H1 (cell line): ENCODE results near the gene CRHR2. TPM values are rescaled to one million over a fixed set of nuclear protein-coding genes. Genes with fewer than 3 reads are reported as not detected.

Experiments
- CTCF ChIA-PET: fragments of 300-600 bp; sonication (Branson Sonifier 250); formaldehyde crosslinking; loops from one replicate; lab custom pipeline; 2021; ENCODE audit not compliant: partially characterized antibody; lab: Charles Lee
- POLR2A ChIA-PET: fragments of 300-600 bp; sonication (Branson Sonifier 250); formaldehyde crosslinking; loops from one replicate; lab custom pipeline; 2021; ENCODE audit warnings: inconsistent platforms; ENCODE audit not compliant: partially characterized antibody; lab: Charles Lee
- DNase-seq, 2 experiments: peaks; one replicate each; pipeline versions ENCODE4 v3.0.0 to v3.0.0-alpha.2; 2010 to 2022; ENCODE audit warnings: low spot score in 2 of 2, low read depth in 1 of 2, mixed read lengths in 1 of 2
- FAIRE-seq: peaks from 2 replicates; lab custom pipeline; 2011; peaks lifted over from hg19 to GRCh38; lab: Jason Lieb, UNC
- H2AFZ ChIP-seq: 2 replicates; pipeline ENCODE4 v1.8.1; 2012; ENCODE audit warnings: low read length, inconsistent platforms
- H2AK5ac ChIP-seq: 2 replicates; pipeline ENCODE4 v1.6.1; 2013; ENCODE audit warnings: low read depth, low read length
- H2BK120ac ChIP-seq: replicated peaks from 2 replicates; pipeline ENCODE3; 2013; ENCODE audit warnings: low read depth, low read length, inconsistent platforms
- H2BK12ac ChIP-seq: 2 replicates; pipeline ENCODE4 v1.6.1; 2013; ENCODE audit warnings: low read depth, low read length
- H2BK15ac ChIP-seq: 2 replicates; pipeline ENCODE4 v1.6.1; 2013; ENCODE audit warnings: low read length
- H2BK20ac ChIP-seq: 2 replicates; pipeline ENCODE4 v1.6.1; 2013; ENCODE audit warnings: low read length
- H2BK5ac ChIP-seq: 2 replicates; pipeline ENCODE4 v1.6.1; 2013; ENCODE audit warnings: low read depth, low read length
- H3K14ac ChIP-seq: 2 replicates; pipeline ENCODE4 v1.6.1; 2013; ENCODE audit warnings: inconsistent platforms; ENCODE audit not compliant: insufficient read length
- H3K18ac ChIP-seq: 2 replicates; pipeline ENCODE4 v1.6.1; 2013; ENCODE audit warnings: low read length; ENCODE audit errors: extremely low read depth
- H3K23ac ChIP-seq: 2 replicates; pipeline ENCODE4 v1.6.1; 2013; ENCODE audit warnings: inconsistent platforms; ENCODE audit not compliant: insufficient read length
- H3K23me2 ChIP-seq: 2 replicates; pipeline ENCODE4 v1.6.1; 2013; ENCODE audit warnings: low read depth, low read length
- H3K27ac ChIP-seq: 2 replicates; pipeline ENCODE4 v1.6.1; 2011; ENCODE audit warnings: low read depth, low read length, inconsistent platforms
- H3K27me3 ChIP-seq, 4 experiments: replicated peaks in 1 of 4; 1 replicate in 1 of 4; 2 replicates in 3 of 4; pipeline versions ENCODE4 v1.6.1 to v1.8.1; 2011 to 2013; ENCODE audit warnings: low read length in 3 of 4, mild to moderate bottlenecking in 3 of 4, inconsistent platforms in 2 of 4, mixed read lengths in 2 of 4, moderate library complexity in 1 of 4; ENCODE audit not compliant: control insufficient read depth in 3 of 4, insufficient read depth in 3 of 4; ENCODE audit errors: extremely low read depth in 1 of 4
- H3K36me3 ChIP-seq, 4 experiments: 2 replicates each; pipeline versions ENCODE4 v1.6.1 to v1.8.1; 2011 to 2013; ENCODE audit warnings: mild to moderate bottlenecking in 4 of 4, low read length in 3 of 4, moderate library complexity in 2 of 4, control low read depth in 1 of 4, inconsistent platforms in 1 of 4; ENCODE audit not compliant: insufficient read depth in 4 of 4, control insufficient read depth in 2 of 4
- H3K4ac ChIP-seq: replicated peaks from 2 replicates; pipeline ENCODE3; 2013; ENCODE audit warnings: low read length, low read depth, mixed read lengths, inconsistent platforms; ENCODE audit not compliant: insufficient read length
- H3K4me1 ChIP-seq, 4 experiments: replicated peaks in 1 of 4; 1 replicate in 1 of 4; 2 replicates in 3 of 4; pipeline versions ENCODE4 v1.6.1 to v1.8.1; 2011 to 2013; ENCODE audit warnings: low read length in 3 of 4, inconsistent platforms in 2 of 4, mixed read lengths in 1 of 4; ENCODE audit not compliant: insufficient read depth in 4 of 4, control insufficient read depth in 3 of 4
- H3K4me2 ChIP-seq, 2 experiments: 2 replicates each; pipeline versions ENCODE4 v1.6.1 to v1.8.1; 2011 to 2013; ENCODE audit warnings: low read depth in 2 of 2, low read length in 2 of 2, control low read depth in 1 of 2, inconsistent platforms in 1 of 2, mild to moderate bottlenecking in 1 of 2; ENCODE audit not compliant: insufficient read depth in 1 of 2
- H3K4me3 ChIP-seq, 4 experiments: fragments of 200-600, 300-600 bp in 1 of 4; sonication (generic), shearing (Covaris generic), sonication (Bioruptor Twin) in 1 of 4; 2 replicates each; pipeline versions ENCODE4 v1.5.1 to v1.8.1; 2011 to 2016; ENCODE audit warnings: low read length in 4 of 4, low read depth in 3 of 4, control low read depth in 2 of 4, inconsistent platforms in 2 of 4, mild to moderate bottlenecking in 2 of 4, mixed read lengths in 1 of 4, moderate library complexity in 1 of 4; ENCODE audit not compliant: insufficient read depth in 2 of 4; ENCODE audit errors: extremely low read depth in 1 of 4
- H3K56ac ChIP-seq: replicated peaks from 2 replicates; pipeline ENCODE3; 2013; ENCODE audit warnings: low read depth, mild to moderate bottlenecking, mixed read lengths, low read length, inconsistent platforms; ENCODE audit not compliant: insufficient read length
- H3K79me1 ChIP-seq: 2 replicates; pipeline ENCODE4 v1.6.1; 2013; ENCODE audit warnings: low read depth, low read length, control low read depth
- H3K79me2 ChIP-seq, 2 experiments: 2 replicates each; pipeline versions ENCODE4 v1.6.1 to v1.8.1; 2012 to 2013; ENCODE audit warnings: low read length in 2 of 2, mild to moderate bottlenecking in 2 of 2, inconsistent platforms in 1 of 2; ENCODE audit not compliant: insufficient read depth in 2 of 2, control insufficient read depth in 1 of 2
- H3K9ac ChIP-seq, 4 experiments: replicated peaks in 1 of 4; 1 replicate in 1 of 4; 2 replicates in 3 of 4; pipeline versions ENCODE4 v1.6.1 to v1.8.1; 2011 to 2013; ENCODE audit warnings: low read depth in 3 of 4, low read length in 3 of 4, control low read depth in 2 of 4, mild to moderate bottlenecking in 2 of 4, moderate library complexity in 2 of 4, inconsistent platforms in 1 of 4; ENCODE audit errors: extremely low read depth in 1 of 4
- H3K9me3 ChIP-seq, 2 experiments: 2 replicates each; pipeline versions ENCODE4 v1.6.1 to v1.8.1; 2012 to 2013; ENCODE audit warnings: mild to moderate bottlenecking in 2 of 2, moderate library complexity in 2 of 2, control low read depth in 1 of 2, inconsistent platforms in 1 of 2, low read depth in 1 of 2, low read length in 1 of 2, mixed read lengths in 1 of 2; ENCODE audit not compliant: insufficient read depth in 2 of 2
- H4K20me1 ChIP-seq, 2 experiments: replicated peaks in 1 of 2; 2 replicates each; pipeline versions ENCODE3 to v1.8.1; 2011 to 2013; ENCODE audit warnings: inconsistent platforms in 2 of 2, low read length in 2 of 2, mild to moderate bottlenecking in 1 of 2; ENCODE audit not compliant: insufficient read depth in 2 of 2, control insufficient read depth in 1 of 2
- H4K5ac ChIP-seq: 2 replicates; pipeline ENCODE4 v1.6.1; 2013; ENCODE audit warnings: low read length, low read depth, mixed read lengths, inconsistent platforms; ENCODE audit not compliant: insufficient read length
- H4K8ac ChIP-seq: 2 replicates; pipeline ENCODE4 v1.8.0; 2013; ENCODE audit warnings: mild to moderate bottlenecking, moderate library complexity, low read length, inconsistent platforms; ENCODE audit not compliant: insufficient read depth; ENCODE audit errors: extremely low read depth
- H4K91ac ChIP-seq: replicated peaks from 2 replicates; pipeline ENCODE3; 2013; ENCODE audit warnings: low read length, mixed read lengths, inconsistent platforms; ENCODE audit not compliant: insufficient read length
- ATF2 ChIP-seq: IDR thresholded peaks from 2 replicates; pipeline ENCODE4 v1.6.1; 2012; ENCODE audit warnings: low read length, inconsistent platforms
- WGBS, 2 experiments: shearing (Covaris generic) in 1 of 2; methylation state at CpG; one replicate each; pipeline versions ENCODE4 v1.1.6 to v1.1.7; 2013 to 2015; ENCODE audit warnings: low lambda C conversion rate in 2 of 2, mixed read lengths in 2 of 2, inconsistent platforms in 1 of 2, low coverage in 1 of 2, missing lambda C conversion rate in 1 of 2; ENCODE audit not compliant: insufficient replicate concordance in 2 of 2, insufficient coverage in 1 of 2, insufficient read length in 1 of 2; ENCODE audit errors: extremely low coverage in 1 of 2, missing lambda C conversion rate in 1 of 2; 5-methylcytosine and 5-hydroxymethylcytosine counted together
- polyA plus RNA-seq, 7 experiments: library from polyadenylated mRNA; depleted of rRNA in 3 of 7; stranded (reverse) in 5 of 7; unstranded in 2 of 7; fragments of >200 nt in 5 of 7; fragments of 200-250 nt in 2 of 7; gene quantifications; 1 replicate in 5 of 7; 2 replicates in 1 of 7; 4 replicates in 1 of 7; pipeline versions ENCODE4 v1.2.1 to v1.2.3, GENCODE V29; 2011 to 2013; ENCODE audit warnings: missing spikeins in 2 of 7, mixed read lengths in 2 of 7
- total RNA-seq: library from RNA; stranded (reverse); fragmentation: NEBNext Ultra II Directional; extraction: Animal tissue kit (Norgen Biotek cat#: 25700); gene quantifications from 2 replicates; pipeline ENCODE4 v1.2.1, GENCODE V29; 2021

The CRHR2 gene
- total and polyA plus RNA-seq, 2 of the 8 experiments (the other 6 are each of a cell fraction or from before 2014, with no cell fraction given) = 0.37 to 1.3 TPM

GRCh38 chr7:30649717-30650420 is 32.4 kb downstream of the CRHR2 start:
- no peak overlapping the region for H3K14ac ChIP-seq
- CTCF ChIA-PET = interaction anchor here (0.7 to 2.6 kb wide), 5 partner anchors 9 to 90 kb away, joined by 3 to 14 read pairs (median 6); no protein-coding TSS in a partner anchor
- H2BK120ac ChIP-seq = no peak overlapping the region
- POLR2A ChIA-PET = interaction anchor here (0.8 to 1.6 kb wide), 4 partner anchors 14 to 138 kb away, joined by 3 to 5 read pairs (median 3); no protein-coding TSS in a partner anchor
- FAIRE-seq (no peak), DNase-seq (no peak)
- WGBS, 2 experiments = 87% methylated on average over 13 of the region's 13 CpGs; no CpG with 5 or more reads in 1 of the 2 experiments
- TF ChIP-seq ATF2 = no peak
- no peak overlapping the region for H3K27ac ChIP-seq
- no peak overlapping the region for H2AK5ac ChIP-seq
- H3K9me3 ChIP-seq = no peaks in the 10 kb centered on the region
- no peak overlapping the region for H2BK12ac ChIP-seq
- H2AFZ ChIP-seq = no peak overlapping the region
- no peak overlapping the region for H2BK20ac ChIP-seq
- H3K4ac ChIP-seq = no peak overlapping the region
- no peaks in the 10 kb centered on the region for H3K27me3 ChIP-seq
- H4K8ac ChIP-seq = no peak overlapping the region
- peaks cover 0 to 2% (median 0%) of the 10 kb centered on the region in 4 experiments; a peak in 2 of 7 replicates for H3K4me1 ChIP-seq
- no peak overlapping the region for H3K4me2 ChIP-seq
- H4K5ac ChIP-seq = no peak overlapping the region
- no peaks in the 10 kb centered on the region for H3K23me2 ChIP-seq
- H3K23ac ChIP-seq = no peak overlapping the region
- no peaks in the 10 kb centered on the region for H3K79me2 ChIP-seq
- H2BK5ac ChIP-seq = no peak overlapping the region
- no peak overlapping the region for H3K9ac ChIP-seq
- H2BK15ac ChIP-seq = no peak overlapping the region
- peaks cover 8 to 15% of the 10 kb centered on the region in 2 experiments for H4K20me1 ChIP-seq
- H3K4me3 ChIP-seq = no peak overlapping the region
- H3K79me1 ChIP-seq = no peaks in the 10 kb centered on the region; the same call in 1 of the 2 replicates
- peaks cover 0 to 5% (median 2%) of the 10 kb centered on the region in 4 experiments; a peak in 3 of 8 replicates for H3K36me3 ChIP-seq
- H3K56ac ChIP-seq = no peak overlapping the region
- H4K91ac ChIP-seq = no peak overlapping the region
- H3K18ac ChIP-seq = no peak overlapping the region
